Left cardiac atrium (tissue), 4 donors: ENCODE data around the gene LDLRAD3. TPM values are rescaled to one million over a fixed set of nuclear protein-coding genes. Genes with fewer than 3 reads are reported as not detected.

Source experiments
- ATAC-seq, 2 donors: fragments of 200-7000 bp; cut with Tn5 transposase; one replicate each; pipeline ENCODE4 v1.9.1; 2020; ENCODE audit warnings: mild to moderate bottlenecking in 2 of 2, moderate library complexity in 2 of 2
- DNase-seq: peaks from one replicate; pipeline ENCODE4 v3.0.0-alpha.2; 2020
- intact Hi-C, 2 donors: fragments of 100-400 bp; cut with DNase I; formaldehyde crosslinking; loops; one replicate each; pipeline versions ENCODE4 v1.14.1 to v1.15.1; 2022 to 2023
- total RNA-seq, 2 donors: library from RNA; stranded (reverse); fragmentation: NEBNext Ultra II Directional; extraction: Animal tissue kit (Norgen Biotek cat#: 25700); gene quantifications; one replicate each; pipeline ENCODE4 v1.2.1, GENCODE V29; 2021
- donor health status: DM: no; HTN: yes; CAD: no.
- donor health status: DM: no; HTN: yes; CAD: no; lungs with severe emphysema.
- donor health status: DM: yes; HTN: yes; CAD: no.
- donor health status: Dilated cardiomyopathy.

The LDLRAD3 gene
- total RNA-seq, 2 donors from 2014 or later, result 4.7 to 10.8 TPM

- ATAC-seq (no peak), DNase-seq (no peak)
- intact Hi-C loops, result no loop called here
Observed at GRCh38 chr11:35980686-35981390, 37.0 kb downstream of the LDLRAD3 start.

DNA sequence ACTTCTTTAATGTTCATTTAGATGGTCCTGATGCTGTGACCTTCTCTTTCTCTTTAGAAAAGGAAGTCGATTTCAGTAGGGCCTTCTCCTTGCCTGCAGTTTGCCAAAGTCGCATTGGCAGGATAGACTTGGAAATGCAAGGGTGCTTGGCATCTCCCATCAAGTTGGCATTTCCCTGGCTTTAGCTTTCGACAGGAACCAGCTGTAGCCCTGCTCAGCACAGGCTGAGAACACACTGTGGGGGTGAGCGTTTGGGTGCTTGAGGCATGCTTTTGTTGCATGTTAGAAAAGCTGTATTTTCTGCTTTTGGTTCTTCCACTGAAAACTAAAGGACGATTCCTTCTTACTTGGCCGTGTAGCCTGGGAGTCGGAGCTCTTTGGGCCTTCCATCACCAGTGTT is 37.7 kb downstream of the LDLRAD3 start:
- DNase-seq, result no peak

GRCh38 chr11:35982061-35982460 is 38.2 kb downstream of the LDLRAD3 start:
- DNase-seq, result no peak
- ATAC-seq, result no peak
- intact Hi-C loops, result no loop called here

More for the DNA sequence above, 37.7 kb downstream of the LDLRAD3 start:
- intact Hi-C loops, result no loop called here
- peak in 1 of 2 donors; percentile 84 for ATAC-seq

GRCh38 chr11:35983981-35984380 is 40.1 kb downstream of the LDLRAD3 start:
- intact Hi-C loops, result no loop called here
- no peak for ATAC-seq

DNA sequence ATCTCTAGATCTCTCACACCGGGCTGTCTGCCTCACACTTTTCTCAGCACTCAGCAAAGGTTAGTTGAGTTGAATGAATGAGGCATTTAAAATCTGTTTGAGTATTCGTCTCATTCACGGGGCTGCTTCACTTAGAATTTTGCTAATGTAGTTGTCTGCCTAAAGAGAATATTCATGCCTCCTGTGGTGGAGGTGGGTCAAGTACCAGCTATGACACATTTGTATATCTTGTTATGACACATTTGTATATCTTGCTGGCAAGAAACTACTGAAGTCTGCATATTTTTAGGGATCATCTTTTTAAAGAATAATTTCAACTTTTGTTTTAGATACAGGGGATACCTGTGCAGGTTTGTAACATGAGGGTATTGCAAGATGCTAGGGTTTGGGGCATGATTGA is 43.1 kb downstream of the LDLRAD3 start:
- intact Hi-C loops, result no loop called here
- DNase-seq (no peak), ATAC-seq (no peak)

More at GRCh38 chr11:35983981-35984380, 40.1 kb downstream of the LDLRAD3 start:
- no peak for DNase-seq

GRCh38 chr11:35990170-35990569 is 46.3 kb downstream of the LDLRAD3 start:
- DNase-seq (no peak), ATAC-seq (no peak)
- intact Hi-C loops, result no loop called here

DNA sequence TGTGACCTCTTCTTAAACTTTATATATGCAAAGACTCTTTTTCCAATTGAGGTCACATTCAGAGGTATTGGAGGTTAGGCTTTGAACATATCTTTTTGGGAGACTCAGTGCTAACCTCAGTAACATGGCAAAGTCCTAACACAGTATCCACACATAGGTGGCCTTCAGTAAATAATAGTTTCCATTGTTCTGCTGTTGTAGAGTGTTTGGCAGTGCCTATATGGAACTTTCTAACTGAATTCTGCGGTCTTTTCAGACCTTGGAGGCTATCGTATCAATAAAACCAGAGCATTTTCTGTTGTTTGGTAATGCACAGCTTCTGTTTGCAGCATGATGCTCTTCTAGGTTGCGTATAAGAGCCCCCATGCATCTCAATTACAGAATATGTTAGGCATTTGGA is 47.0 kb downstream of the LDLRAD3 start:
- ATAC-seq (no peak), DNase-seq (no peak)
- intact Hi-C loops, result no loop called here

- ATAC-seq (no peak), DNase-seq (no peak)
- intact Hi-C loops, result no loop called here
Observed at GRCh38 chr11:35992548-35992947, 48.7 kb downstream of the LDLRAD3 start.

DNA sequence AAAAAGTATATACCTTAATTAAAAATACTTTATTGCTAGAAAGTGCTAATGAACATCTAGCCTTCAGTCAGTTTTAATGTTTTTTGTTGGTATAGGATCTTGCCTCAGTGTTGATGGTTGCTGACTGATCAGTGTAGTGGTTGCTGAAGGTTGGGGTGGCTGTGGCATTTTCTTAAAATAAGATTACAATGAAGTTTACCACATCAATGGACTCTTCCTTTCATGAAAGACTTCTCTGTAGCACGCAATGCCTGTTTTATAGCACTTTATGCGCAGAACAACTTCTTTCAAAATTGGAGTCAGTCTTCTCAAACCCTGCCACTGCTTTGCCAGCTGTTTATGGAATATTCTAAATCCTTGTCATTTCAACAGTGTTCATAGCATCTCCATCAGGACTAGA is 50.6 kb downstream of the LDLRAD3 start:
- DNase-seq, result no peak
- ATAC-seq, result no peak
- intact Hi-C loops, result no loop called here

DNA sequence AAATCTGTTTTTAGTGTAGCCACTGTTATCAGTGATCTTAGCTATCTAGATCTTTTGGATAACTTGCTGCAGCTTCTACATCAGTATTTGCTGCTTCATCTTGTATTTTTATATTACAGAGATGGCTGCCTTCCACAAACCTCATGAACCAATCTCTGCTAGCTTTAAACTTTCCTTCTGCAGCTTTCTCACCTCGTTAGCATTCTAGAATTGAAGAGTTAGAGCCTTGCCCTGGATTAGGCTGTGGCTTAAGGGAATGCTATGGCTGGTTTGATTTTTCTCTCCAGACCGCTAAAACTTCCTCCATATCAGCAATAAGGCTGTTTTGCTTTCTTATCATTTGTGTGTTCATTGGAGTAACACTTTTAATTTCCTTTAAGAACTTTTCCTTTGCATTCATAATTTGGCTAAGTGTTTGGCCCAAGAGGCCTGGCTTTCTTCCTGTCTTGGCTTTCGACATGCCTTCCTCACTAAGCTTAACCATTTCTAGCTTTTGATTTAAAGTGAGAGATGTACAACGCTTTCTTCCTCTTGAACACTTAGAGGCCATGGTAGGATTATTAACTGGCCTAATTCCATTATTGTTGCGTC is 51.9 kb downstream of the LDLRAD3 start:
- DNase-seq, result no peak
- intact Hi-C loops, result no loop called here
- ATAC-seq, result no peak

DNA sequence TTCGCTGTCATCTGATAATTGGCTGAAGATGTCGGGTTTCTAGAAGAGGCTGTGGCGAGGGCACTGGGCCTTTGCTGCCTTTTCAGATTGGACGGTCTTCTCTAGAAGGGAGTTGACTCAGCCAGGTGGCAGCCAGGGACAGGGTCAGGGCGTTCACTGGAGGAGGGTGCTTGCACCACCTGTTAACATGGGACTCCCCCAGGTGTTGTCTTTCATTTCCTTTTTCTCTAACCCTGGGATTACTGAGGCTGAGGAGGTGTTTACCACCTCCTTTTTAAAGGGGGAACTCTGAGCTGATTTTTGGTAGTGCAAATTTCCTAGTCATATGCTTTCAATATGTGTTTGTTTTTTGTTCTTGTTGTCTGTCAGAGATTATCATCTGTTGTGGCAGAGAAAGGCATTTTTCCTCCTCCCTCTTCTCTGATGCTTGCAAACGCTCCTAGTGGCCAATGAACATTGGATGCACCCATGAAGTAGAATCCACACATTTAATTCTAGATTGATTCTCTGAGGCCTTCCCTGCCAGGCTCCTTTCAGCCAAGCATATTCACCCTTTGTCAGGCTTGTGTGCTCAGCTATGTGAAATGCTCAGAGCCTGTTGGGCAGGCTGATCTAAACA is 54.1 kb downstream of the LDLRAD3 start:
- DNase-seq, result no peak
- intact Hi-C loops, result no loop called here
- no peak for ATAC-seq

- intact Hi-C loops, result no loop called here
- ATAC-seq (no peak), DNase-seq (no peak)
Observed at GRCh38 chr11:35998634-35999033, 54.8 kb downstream of the LDLRAD3 start.

DNA sequence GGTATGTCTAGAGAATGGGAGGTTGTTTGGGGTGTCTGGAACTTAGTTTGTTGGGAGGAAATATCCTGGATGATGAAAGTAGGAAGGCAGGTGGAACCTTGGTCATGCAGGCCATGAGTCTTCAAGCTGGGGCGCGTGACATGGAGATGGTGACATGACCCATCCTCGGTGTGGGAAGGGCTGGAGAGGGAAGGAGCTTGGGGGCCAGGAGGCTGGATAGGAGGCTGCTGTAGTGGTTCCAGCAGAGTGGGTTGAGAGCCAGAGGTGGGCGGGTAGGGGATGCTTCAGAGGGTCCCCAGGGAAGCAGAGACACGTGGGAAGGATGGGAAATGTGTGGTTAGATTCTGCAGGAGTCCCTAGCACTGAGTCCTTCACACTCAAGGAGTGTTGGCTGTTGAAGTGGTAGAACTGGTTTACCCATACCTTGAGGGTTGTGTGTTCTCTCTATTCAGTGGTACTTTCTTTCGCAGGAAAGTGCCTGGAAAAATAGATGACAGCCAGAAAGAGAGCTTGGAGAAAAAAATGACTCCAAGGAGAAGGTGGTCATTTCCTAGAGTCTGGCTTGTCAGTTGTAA is 56.8 kb downstream of the LDLRAD3 start:
- intact Hi-C loops, result no loop called here
- DNase-seq (no peak), ATAC-seq (no peak)

GRCh38 chr11:36002196-36002595 is 58.3 kb downstream of the LDLRAD3 start:
- no peak for ATAC-seq
- intact Hi-C loops, result no loop called here
- DNase-seq, result no peak

- intact Hi-C loops, result no loop called here
- ATAC-seq (no peak), DNase-seq (no peak)
Observed at GRCh38 chr11:36002796-36003195, 58.9 kb downstream of the LDLRAD3 start.

DNA sequence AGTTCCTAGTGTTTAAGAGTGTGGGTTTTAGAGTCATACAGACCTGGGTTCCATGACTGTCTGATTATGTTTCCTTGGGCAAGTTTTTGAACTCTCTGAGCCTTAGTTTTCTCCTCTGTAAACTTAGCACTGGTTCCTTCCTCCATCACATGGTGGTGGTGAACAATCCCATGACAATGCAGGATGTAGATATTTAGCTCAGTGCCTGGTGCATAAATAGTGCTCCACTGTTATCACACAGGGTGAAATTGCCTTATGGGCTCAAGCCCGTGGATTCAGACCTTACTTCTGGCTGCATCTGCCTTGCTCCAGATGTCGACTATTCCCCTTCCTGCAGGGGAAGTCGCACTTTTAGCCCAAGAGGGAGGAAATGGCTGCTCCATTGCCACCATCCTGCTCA is 62.7 kb downstream of the LDLRAD3 start:
- intact Hi-C loops, result no loop called here
- no peak for ATAC-seq
- DNase-seq, result no peak

- DNase-seq (no peak), ATAC-seq (no peak)
- intact Hi-C loops, result no loop called here
Observed at GRCh38 chr11:36007127-36007655, 63.3 kb downstream of the LDLRAD3 start.

DNA sequence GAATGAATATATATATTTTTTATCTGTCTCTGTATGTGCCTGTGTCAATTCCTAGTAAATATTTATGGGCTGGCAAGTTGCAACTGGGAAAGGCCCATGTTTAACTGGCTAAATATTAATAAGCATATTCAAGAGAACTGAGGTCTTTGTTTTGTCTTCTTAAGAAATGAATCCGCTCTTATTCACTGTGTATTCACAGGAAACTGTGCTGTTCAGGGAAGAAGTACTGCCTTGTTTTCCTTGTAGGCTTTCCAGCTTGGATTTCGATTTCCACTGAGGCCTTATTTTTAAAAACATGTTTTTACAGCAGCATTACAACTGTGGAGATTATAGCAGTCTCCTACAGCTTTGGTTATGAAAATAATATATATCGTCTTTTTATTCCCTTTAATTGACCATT is 64.7 kb downstream of the LDLRAD3 start:
- intact Hi-C loops, result no loop called here
- peak; percentile 38 to 57 for ATAC-seq
- DNase-seq, result no peak

- DNase-seq, result no peak
- intact Hi-C loops, result no loop called here
- no peak for ATAC-seq
Observed at GRCh38 chr11:36009473-36009872, 65.6 kb downstream of the LDLRAD3 start.
